IPS DF 4.7 (cell line): ENCODE data around the gene SLC23A1.

Source experiments
- DNase-seq: peaks from one replicate; pipeline ENCODE4 v3.0.0-alpha.2; 2013; ENCODE audit warnings: low spot score; ENCODE audit errors: extremely low read depth

SLC23A1 gene

GRCh38 chr5:139407517-139407916 is 24.4 kb upstream of the SLC23A1 start:
- DNase-seq: no peak

GRCh38 chr5:139406963-139407362 is 23.9 kb upstream of the SLC23A1 start:
- DNase-seq: no peak

GRCh38 chr5:139404484-139404840 is 21.4 kb upstream of the SLC23A1 start:
- DNase-seq: no peak

- no peak for DNase-seq
Measured at GRCh38 chr5:139403787-139404483, 20.8 kb upstream of the SLC23A1 start, which contains the start of gene SPATA24. Gene SPATA24 (minus strand): TSS chr5:139404089. CDS start chr5:139404060, 29 bp downstream.

GRCh38 chr5:139403418-139403786 is 20.3 kb upstream of the SLC23A1 start:
- no peak for DNase-seq

GRCh38 chr5:139402561-139403158 is 19.6 kb upstream of the SLC23A1 start:
- DNase-seq: no peak

- no peak for DNase-seq
Measured at GRCh38 chr5:139401546-139401945, 18.4 kb upstream of the SLC23A1 start.

GRCh38 chr5:139399501-139400121 is 16.5 kb upstream of the SLC23A1 start:
- no peak for DNase-seq

GRCh38 chr5:139397921-139398320 is 14.8 kb upstream of the SLC23A1 start:
- DNase-seq: no peak

- no peak for DNase-seq
Measured at GRCh38 chr5:139396691-139397090, 13.6 kb upstream of the SLC23A1 start.

- no peak for DNase-seq
Measured at GRCh38 chr5:139395844-139396640, 12.9 kb upstream of the SLC23A1 start.

- no peak for DNase-seq
Measured at GRCh38 chr5:139394654-139395566, 11.8 kb upstream of the SLC23A1 start, which contains the start of gene PROB1. Gene PROB1 (minus strand): TSS chr5:139395104. CDS start chr5:139395081, 23 bp downstream.

GRCh38 chr5:139394123-139394653 is 11.1 kb upstream of the SLC23A1 start:
- no peak for DNase-seq

GRCh38 chr5:139393497-139394122 is 10.5 kb upstream of the SLC23A1 start:
- DNase-seq: no peak

- DNase-seq: no peak
Measured at GRCh38 chr5:139392678-139393496, 9.8 kb upstream of the SLC23A1 start.

GRCh38 chr5:139392324-139392677 is 9.2 kb upstream of the SLC23A1 start:
- no peak for DNase-seq

GRCh38 chr5:139391570-139392323 is 8.7 kb upstream of the SLC23A1 start:
- DNase-seq: no peak
